NK-92 (cell line): ENCODE results near the gene CRHR2.

Experiments
- DNase-seq: peaks from one replicate; lab custom pipeline; 2025; ENCODE audit not compliant: unreplicated experiment; lab: John Stamatoyannopoulos, UW

Gene CRHR2

GRCh38 chr7:30633223-30633622, 49.0 kb downstream of the CRHR2 start:
- no peak for DNase-seq

- DNase-seq, result no peak
Measured at GRCh38 chr7:30630986-30631385, 51.3 kb downstream of the CRHR2 start.

GRCh38 chr7:30627026-30627425, 55.2 kb downstream of the CRHR2 start:
- DNase-seq, result no peak

DNA sequence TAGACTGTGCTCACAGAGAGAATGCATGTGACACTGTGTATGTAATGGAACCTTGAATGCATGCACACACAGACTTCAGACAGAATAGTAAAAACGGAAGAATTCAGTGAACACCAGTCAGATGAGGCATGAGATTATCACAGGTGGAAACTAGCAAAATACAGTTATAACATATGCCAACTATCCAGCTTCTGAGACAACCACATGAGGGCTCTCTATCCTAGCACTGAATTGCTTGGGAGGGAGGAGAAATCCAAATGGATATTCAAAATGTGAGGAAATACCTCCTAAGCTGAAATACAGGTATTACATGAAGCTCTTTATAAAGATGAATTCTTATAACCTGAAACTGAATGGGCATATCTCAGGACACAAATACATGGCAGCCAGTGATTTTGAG, 57.0 kb downstream of the CRHR2 start:
- no peak for DNase-seq

DNA sequence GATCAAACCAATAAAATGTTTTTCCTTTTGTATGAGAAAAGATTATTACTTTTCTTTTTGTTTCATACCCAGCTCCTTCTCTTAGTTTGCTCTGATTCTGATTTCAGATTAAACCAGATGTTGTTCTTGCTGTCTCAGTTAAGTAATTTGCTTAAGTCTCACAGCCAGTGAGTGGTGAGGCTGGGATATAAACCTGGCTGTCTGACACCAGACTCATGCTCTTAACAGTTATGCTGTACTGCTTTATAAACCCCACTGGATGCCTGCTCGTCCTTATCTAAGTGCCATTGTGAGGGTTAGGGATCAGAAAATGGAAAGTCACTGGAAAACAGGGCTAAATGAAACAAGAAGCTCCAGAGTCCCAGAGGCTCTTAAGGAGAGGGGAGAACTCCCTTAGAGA, 63.3 kb downstream of the CRHR2 start:
- DNase-seq, result no peak

GRCh38 chr7:30618080-30618676, 64.1 kb downstream of the CRHR2 start:
- no peak for DNase-seq

DNA sequence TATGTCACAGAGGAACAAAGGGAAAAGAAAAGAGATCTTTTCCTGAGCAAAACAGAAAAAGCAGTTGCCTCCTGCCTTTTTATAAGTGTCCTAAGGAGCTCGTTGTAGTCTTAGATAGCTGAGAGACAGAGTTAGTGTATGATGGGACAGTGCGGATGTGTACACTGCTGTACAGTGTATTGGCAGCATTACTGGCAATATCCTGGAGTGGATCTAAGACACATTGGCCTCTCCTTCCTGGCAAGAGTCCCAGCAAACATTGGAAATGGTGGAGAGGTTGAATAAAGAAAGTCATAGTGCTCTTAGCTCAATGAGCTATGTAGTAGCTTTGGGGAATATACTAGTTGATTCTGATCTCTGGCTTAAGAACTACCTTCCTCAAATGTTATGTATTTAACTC, 64.9 kb downstream of the CRHR2 start:
- DNase-seq, result no peak

- no peak for DNase-seq
Measured at GRCh38 chr7:30616318-30616717, 65.9 kb downstream of the CRHR2 start.

- DNase-seq, result no peak
Measured at GRCh38 chr7:30613366-30614325, 68.6 kb downstream of the CRHR2 start.

DNA sequence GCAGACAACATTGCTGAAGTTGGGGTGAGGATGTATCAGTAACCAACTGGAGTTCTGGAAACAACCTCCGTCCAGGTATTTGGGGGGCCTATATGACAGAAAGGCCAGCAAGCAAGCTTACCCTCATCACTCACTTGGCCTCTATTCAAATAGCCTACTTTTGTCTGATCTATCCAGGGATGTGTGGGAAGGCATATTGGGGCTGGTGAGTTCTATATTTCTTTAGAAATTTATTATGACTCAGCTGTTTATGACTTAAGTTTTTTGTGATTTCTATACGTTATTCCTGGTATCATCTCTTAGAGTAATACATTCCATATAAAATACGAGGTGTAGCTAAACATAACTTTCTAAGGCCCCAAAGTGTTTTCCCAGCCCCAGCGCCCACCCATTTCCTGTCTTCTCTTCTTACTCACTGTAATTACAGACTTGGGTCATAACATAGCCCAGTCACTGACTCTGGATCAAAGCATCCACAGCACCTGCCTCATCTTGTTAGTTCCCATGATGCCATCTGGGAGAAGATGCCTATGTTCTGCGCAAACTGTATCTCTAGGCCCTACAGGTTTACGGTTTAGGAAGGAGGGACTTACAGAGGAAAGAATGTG, 69.5 kb downstream of the CRHR2 start:
- DNase-seq, result no peak

DNA sequence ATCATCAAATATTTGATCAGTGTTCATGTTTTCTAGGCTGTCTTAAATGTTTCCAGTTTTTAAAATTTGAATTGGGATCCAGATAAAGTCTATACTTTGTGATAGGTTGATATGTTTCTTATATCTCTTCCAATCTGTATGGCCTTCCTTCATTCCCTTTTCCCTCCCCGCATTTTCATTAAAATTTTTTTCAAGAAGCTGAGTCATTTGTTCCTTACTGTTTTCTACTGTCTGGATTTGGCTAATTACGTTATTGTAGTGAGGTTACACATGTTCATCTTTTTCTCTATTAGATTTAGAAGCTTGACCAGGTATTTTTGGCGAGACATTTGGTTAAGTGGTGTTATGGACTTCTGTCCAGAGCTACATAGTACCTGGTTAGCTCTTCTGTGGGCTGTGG, 76.4 kb downstream of the CRHR2 start:
- no peak for DNase-seq

DNA sequence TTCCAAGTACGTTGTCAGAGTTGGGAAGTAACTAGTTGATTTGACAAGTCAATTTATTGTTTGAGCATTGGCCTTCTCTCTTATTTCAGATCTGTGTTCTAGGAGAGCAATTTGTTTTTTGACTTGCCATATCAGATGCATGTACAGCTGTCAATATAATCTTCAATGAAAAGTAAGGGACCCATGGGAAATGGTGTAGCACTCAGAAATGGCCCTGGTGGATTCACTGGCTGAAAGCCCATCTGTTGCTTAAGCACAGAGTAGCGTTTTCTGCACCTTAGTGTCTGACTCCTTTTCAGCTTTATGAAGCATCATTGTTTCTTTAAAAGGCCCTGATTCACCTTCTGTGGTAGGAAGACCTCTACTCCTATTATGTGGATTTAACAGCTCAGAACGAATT, 77.4 kb downstream of the CRHR2 start:
- DNase-seq, result no peak
